ENCODE results near the gene GPC6.

- TF ChIP-seq, protein P1, sequence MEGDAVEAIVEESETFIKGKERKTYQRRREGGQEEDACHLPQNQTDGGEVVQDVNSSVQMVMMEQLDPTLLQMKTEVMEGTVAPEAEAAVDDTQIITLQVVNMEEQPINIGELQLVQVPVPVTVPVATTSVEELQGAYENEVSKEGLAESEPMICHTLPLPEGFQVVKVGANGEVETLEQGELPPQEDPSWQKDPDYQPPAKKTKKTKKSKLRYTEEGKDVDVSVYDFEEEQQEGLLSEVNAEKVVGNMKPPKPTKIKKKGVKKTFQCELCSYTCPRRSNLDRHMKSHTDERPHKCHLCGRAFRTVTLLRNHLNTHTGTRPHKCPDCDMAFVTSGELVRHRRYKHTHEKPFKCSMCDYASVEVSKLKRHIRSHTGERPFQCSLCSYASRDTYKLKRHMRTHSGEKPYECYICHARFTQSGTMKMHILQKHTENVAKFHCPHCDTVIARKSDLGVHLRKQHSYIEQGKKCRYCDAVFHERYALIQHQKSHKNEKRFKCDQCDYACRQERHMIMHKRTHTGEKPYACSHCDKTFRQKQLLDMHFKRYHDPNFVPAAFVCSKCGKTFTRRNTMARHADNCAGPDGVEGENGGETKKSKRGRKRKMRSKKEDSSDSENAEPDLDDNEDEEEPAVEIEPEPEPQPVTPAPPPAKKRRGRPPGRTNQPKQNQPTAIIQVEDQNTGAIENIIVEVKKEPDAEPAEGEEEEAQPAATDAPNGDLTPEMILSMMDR (IDR thresholded peaks at IDR 0.05), result no peak
- TF ChIP-seq EZH2 (IDR thresholded peaks at IDR 0.05; ENCODE audit: borderline replicate concordance, insufficient read depth, low read depth, low read length, poor library complexity, severe bottlenecking), result no peak
Measured at GRCh38 chr13:94113245-94113644, 886.6 kb downstream of the GPC6 start.

Data from B cell (primary cell).